K562 (cell line): ENCODE results near the gene CDCP1. TPM values are rescaled to one million over a fixed set of nuclear protein-coding genes. Genes with fewer than 3 reads are reported as not detected.

Source experiments
- ATF1 ChIP-seq, 2 experiments: fragments of 450-650 bp in 1 of 2; IDR thresholded peaks; 2 replicates each; pipeline ENCODE4 v1.6.1; 2016; ENCODE audit warnings: missing compliant biosample characterization in 1 of 2, missing genetic modification characterization in 1 of 2
- CBFA2T3 ChIP-seq: fragments of 450-650 bp; IDR thresholded peaks from 2 replicates; pipeline ENCODE4 v1.6.1; 2017
- CBX2 ChIP-seq: fragments of 200-600 bp; sonication (generic); IDR thresholded peaks from one replicate; pipeline ENCODE4 v1.6.1; 2012; ENCODE audit warnings: mild to moderate bottlenecking, low read length, inconsistent platforms; ENCODE audit not compliant: insufficient read depth, poor library complexity, severe bottlenecking
- HLTF ChIP-seq: fragments of 450-650 bp; IDR thresholded peaks from 2 replicates; pipeline ENCODE4 v1.6.1; 2016
- MAZ ChIP-seq, 2 experiments: fragments of 450-650 bp in 1 of 2; sonication (generic) in 1 of 2; formaldehyde crosslinking; IDR thresholded peaks in 1 of 2; conservative IDR thresholded peaks in 1 of 2; 2 replicates each; pipeline versions ENCODE4 v1.4.0 to v1.5.0; 2020; ENCODE audit warnings: mild to moderate bottlenecking in 1 of 2, missing genetic modification reagents in 1 of 2
- NONO ChIP-seq, 2 experiments: fragments of 200-400 bp in 1 of 2; fragments of 450-650 bp in 1 of 2; formaldehyde crosslinking in 1 of 2; IDR thresholded peaks; 2 replicates each; pipeline ENCODE4 v1.6.1; 2017; ENCODE audit warnings: low read depth in 2 of 2, mild to moderate bottlenecking in 2 of 2, moderate library complexity in 2 of 2, low read length in 1 of 2
- PCBP2 ChIP-seq: fragments of 200-400 bp; formaldehyde crosslinking; IDR thresholded peaks from 2 replicates; pipeline ENCODE4 v1.6.1; 2018; ENCODE audit warnings: low read length, low read depth, mild to moderate bottlenecking, moderate library complexity; ENCODE audit not compliant: poor library complexity, severe bottlenecking
- PPARD ChIP-seq: fragments of 250-450 bp; sonication (Bioruptor Pico); IDR thresholded peaks from 2 replicates; pipeline ENCODE4 v1.8.0; 2022; ENCODE audit warnings: inconsistent platforms, mild to moderate bottlenecking, moderate library complexity
- SIRT6 ChIP-seq: IDR thresholded peaks from one replicate; pipeline ENCODE4 v1.6.1; 2012; ENCODE audit warnings: low read depth, mild to moderate bottlenecking, control low read depth, inconsistent platforms, low read length, moderate library complexity
- SREBF2 ChIP-seq: sonication (generic); formaldehyde crosslinking; IDR thresholded peaks from 2 replicates; pipeline ENCODE4 v1.4.0; 2020; ENCODE audit warnings: mild to moderate bottlenecking, missing genetic modification reagents
- ZNF165 ChIP-seq: fragments of 250-450 bp; sonication (Bioruptor Pico); IDR thresholded peaks from 2 replicates; pipeline ENCODE4 v1.4.0; 2020; ENCODE audit warnings: borderline replicate concordance
- ZNF253 ChIP-seq: fragments of 250-450 bp; sonication (Bioruptor Pico); conservative IDR thresholded peaks from 2 replicates; pipeline ENCODE4 v1.6.1; 2021; ENCODE audit warnings: mild to moderate bottlenecking
- ZNF780A ChIP-seq: fragments of 250-450 bp; sonication (Bioruptor Pico); IDR thresholded peaks from 2 replicates; pipeline ENCODE4 v1.5.0; 2021; ENCODE audit warnings: mild to moderate bottlenecking
- ZSCAN29 ChIP-seq: fragments of 450-650 bp; IDR thresholded peaks from 2 replicates; pipeline ENCODE4 v1.6.1; 2017
- polyA plus RNA-seq, 8 experiments: library from polyadenylated mRNA; depleted of rRNA in 4 of 8; stranded (reverse) in 5 of 8; unstranded in 3 of 8; fragments of >200 nt; fragmentation: Nextera tagmentation in 2 of 8; fragmentation: Illumina TruSeq in 1 of 8; extraction: Ambion mirVana in 2 of 8; extraction: Trizol in 1 of 8; gene quantifications; 2 replicates each; pipeline versions ENCODE4 v1.2.1 to v1.2.3, GENCODE V29; 2011 to 2014; ENCODE audit warnings: inconsistent platforms in 1 of 8, missing spikeins in 1 of 8
- total RNA-seq, 7 experiments: library from RNA; depleted of rRNA in 6 of 7; stranded (reverse); fragments of >200 nt in 6 of 7; fragmentation: Illumina TruSeq in 2 of 7; extraction: Trizol in 2 of 7; gene quantifications; 2 replicates each; pipeline versions ENCODE4 v1.2.1 to v1.2.3, GENCODE V29; 2011 to 2021; ENCODE audit warnings: low replicate concordance in 1 of 7
- TF ChIP-seq, protein P1 (sequence below): fragments of 450-650 bp; IDR thresholded peaks from 2 replicates; pipeline ENCODE4 v1.7.1; 2018; ENCODE audit warnings: mild to moderate bottlenecking, low read depth; ENCODE audit not compliant: partially characterized antibody
- TF ChIP-seq, protein P2 (sequence below): fragments of 250-450 bp; sonication (Bioruptor Pico); IDR thresholded peaks from 2 replicates; pipeline ENCODE4 v1.4.0; 2020; ENCODE audit warnings: mild to moderate bottlenecking
- TF ChIP-seq, protein P3 (sequence below): sonication (generic); formaldehyde crosslinking; IDR thresholded peaks from 2 replicates; pipeline ENCODE4 v1.8.1; 2023; ENCODE audit warnings: mild to moderate bottlenecking, missing genetic modification reagents
- TF ChIP-seq, protein P4 (sequence below): fragments of 450-650 bp; formaldehyde crosslinking; IDR thresholded peaks from 2 replicates; pipeline ENCODE4 v1.4.0; 2020; ENCODE audit warnings: mild to moderate bottlenecking, moderate library complexity

CDCP1 gene
- total and polyA plus RNA-seq, 9 of the 15 experiments (the other 6 are each of a cell fraction or from before 2014, with no cell fraction given) = 3.9 to 16.4 (median 5.2) TPM

GRCh38 chr3:45104715-45105711 lies 41.2 kb downstream of the CDCP1 start (continued):
- TF ChIP-seq, protein P1, sequence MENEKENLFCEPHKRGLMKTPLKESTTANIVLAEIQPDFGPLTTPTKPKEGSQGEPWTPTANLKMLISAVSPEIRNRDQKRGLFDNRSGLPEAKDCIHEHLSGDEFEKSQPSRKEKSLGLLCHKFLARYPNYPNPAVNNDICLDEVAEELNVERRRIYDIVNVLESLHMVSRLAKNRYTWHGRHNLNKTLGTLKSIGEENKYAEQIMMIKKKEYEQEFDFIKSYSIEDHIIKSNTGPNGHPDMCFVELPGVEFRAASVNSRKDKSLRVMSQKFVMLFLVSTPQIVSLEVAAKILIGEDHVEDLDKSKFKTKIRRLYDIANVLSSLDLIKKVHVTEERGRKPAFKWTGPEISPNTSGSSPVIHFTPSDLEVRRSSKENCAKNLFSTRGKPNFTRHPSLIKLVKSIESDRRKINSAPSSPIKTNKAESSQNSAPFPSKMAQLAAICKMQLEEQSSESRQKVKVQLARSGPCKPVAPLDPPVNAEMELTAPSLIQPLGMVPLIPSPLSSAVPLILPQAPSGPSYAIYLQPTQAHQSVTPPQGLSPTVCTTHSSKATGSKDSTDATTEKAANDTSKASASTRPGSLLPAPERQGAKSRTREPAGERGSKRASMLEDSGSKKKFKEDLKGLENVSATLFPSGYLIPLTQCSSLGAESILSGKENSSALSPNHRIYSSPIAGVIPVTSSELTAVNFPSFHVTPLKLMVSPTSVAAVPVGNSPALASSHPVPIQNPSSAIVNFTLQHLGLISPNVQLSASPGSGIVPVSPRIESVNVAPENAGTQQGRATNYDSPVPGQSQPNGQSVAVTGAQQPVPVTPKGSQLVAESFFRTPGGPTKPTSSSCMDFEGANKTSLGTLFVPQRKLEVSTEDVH = no peak
- TF ChIP-seq ZNF780A (CRISPR knock-in tag) (no peak), CBX2 (no peak), SIRT6 (no peak), ZNF165 (CRISPR knock-in tag) (no peak), ZSCAN29 (peak; percentile 47; the same call in 1 of the 2 replicates), ATF1 (CRISPR knock-in tag; IDR thresholded peaks at IDR 0.05) (no peak), ATF1 (tag; IDR thresholded peaks at IDR 0.05) (0 out of 2 replicates have a peak, but pooled peaks have one; percentile 3), NONO (IDR thresholded peaks at IDR 0.05; ENCODE audit: low read depth in 2 of 2, low read length in 1 of 2) (no peak), CBFA2T3 (peak; percentile 62; the same call in 1 of the 2 replicates), MAZ (CRISPR knock-in tag; conservative IDR thresholded peaks at IDR 0.05 in 1 of 2, IDR thresholded peaks at IDR 0.05 in 1 of 2) (peak in 1 of 2 experiments; percentile 19; a peak in 1 of 4 replicates), PPARD (CRISPR knock-in tag) (no peak), HLTF (no peak; the same call in 1 of the 2 replicates), SREBF2 (no peak), ZNF253 (CRISPR knock-in tag) (0 out of 2 replicates have a peak, but pooled peaks have one; percentile 36), PCBP2 (no peak)
- TF ChIP-seq, protein P2, sequence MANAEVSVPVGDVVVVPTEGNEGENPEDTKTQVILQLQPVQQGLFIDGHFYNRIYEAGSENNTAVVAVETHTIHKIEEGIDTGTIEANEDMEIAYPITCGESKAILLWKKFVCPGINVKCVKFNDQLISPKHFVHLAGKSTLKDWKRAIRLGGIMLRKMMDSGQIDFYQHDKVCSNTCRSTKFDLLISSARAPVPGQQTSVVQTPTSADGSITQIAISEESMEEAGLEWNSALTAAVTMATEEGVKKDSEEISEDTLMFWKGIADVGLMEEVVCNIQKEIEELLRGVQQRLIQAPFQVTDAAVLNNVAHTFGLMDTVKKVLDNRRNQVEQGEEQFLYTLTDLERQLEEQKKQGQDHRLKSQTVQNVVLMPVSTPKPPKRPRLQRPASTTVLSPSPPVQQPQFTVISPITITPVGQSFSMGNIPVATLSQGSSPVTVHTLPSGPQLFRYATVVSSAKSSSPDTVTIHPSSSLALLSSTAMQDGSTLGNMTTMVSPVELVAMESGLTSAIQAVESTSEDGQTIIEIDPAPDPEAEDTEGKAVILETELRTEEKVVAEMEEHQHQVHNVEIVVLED = no peak
- TF ChIP-seq, protein P3, sequence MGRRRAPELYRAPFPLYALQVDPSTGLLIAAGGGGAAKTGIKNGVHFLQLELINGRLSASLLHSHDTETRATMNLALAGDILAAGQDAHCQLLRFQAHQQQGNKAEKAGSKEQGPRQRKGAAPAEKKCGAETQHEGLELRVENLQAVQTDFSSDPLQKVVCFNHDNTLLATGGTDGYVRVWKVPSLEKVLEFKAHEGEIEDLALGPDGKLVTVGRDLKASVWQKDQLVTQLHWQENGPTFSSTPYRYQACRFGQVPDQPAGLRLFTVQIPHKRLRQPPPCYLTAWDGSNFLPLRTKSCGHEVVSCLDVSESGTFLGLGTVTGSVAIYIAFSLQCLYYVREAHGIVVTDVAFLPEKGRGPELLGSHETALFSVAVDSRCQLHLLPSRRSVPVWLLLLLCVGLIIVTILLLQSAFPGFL (CRISPR knock-in tag) = no peak
- TF ChIP-seq, protein P4, sequence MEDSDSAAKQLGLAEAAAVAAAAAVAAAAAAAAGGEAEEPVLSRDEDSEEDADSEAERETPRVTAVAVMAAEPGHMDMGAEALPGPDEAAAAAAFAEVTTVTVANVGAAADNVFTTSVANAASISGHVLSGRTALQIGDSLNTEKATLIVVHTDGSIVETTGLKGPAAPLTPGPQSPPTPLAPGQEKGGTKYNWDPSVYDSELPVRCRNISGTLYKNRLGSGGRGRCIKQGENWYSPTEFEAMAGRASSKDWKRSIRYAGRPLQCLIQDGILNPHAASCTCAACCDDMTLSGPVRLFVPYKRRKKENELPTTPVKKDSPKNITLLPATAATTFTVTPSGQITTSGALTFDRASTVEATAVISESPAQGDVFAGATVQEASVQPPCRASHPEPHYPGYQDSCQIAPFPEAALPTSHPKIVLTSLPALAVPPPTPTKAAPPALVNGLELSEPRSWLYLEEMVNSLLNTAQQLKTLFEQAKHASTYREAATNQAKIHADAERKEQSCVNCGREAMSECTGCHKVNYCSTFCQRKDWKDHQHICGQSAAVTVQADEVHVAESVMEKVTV (CRISPR knock-in tag) = peak; percentile 49
